AG04449 (cell line): ENCODE results near the gene DAG1.

Source experiments
- CTCF ChIA-PET: fragments of 350-600 bp; formaldehyde crosslinking; extraction: SDS; loops from one replicate; lab custom pipeline; 2021; ENCODE audit warnings: antibody characterized with exemption; lab: Yijun Ruan, JAX
- POLR2A ChIA-PET: fragments of 400-600, 350-600 bp; formaldehyde crosslinking; extraction: SDS; loops from one replicate; lab custom pipeline; 2020; ENCODE audit warnings: antibody characterized with exemption, inconsistent platforms; lab: Yijun Ruan, JAX
- DNase-seq: peaks from one replicate; pipeline ENCODE4 v3.0.0-alpha.2; 2010; ENCODE audit warnings: low read depth, low spot score
- H3K4me3 ChIP-seq: 2 replicates; pipeline ENCODE4 v1.5.1; 2011; ENCODE audit warnings: low read depth, mild to moderate bottlenecking, control low read depth, low read length
- CTCF ChIP-seq: IDR thresholded peaks from one replicate; pipeline ENCODE4 v1.5.1; 2011; ENCODE audit warnings: mild to moderate bottlenecking, moderate library complexity, low read length, control low read depth, inconsistent platforms; ENCODE audit not compliant: insufficient read depth; ENCODE audit errors: missing control alignments

DAG1 gene

GRCh38 chr3:49536875-49537533, 66.9 kb downstream of the DAG1 start:
- no peak overlapping the region for H3K4me3 ChIP-seq
- ChIA-PET CTCF (interaction anchor here (0.6 to 13.0 kb wide), 12 partner anchors 12 to 534 kb away, joined by 3 to 441 read pairs (median 4); partner anchors contain the start of gene BSN), POLR2A (no interaction called here)
- no peak for DNase-seq
- TF ChIP-seq CTCF = no peak

GRCh38 chr3:49539659-49540560, 69.8 kb downstream of the DAG1 start:
- ChIA-PET POLR2A (interaction anchor here (0.9 to 1.6 kb wide), 7 partner anchors 12 to 133 kb away, joined by 3 to 8 read pairs (median 5); no protein-coding TSS in a partner anchor), CTCF (interaction anchor here (0.6 to 13.0 kb wide), 50 partner anchors 12 to 368 kb away, joined by 3 to 441 read pairs (median 5); partner anchors contain the start of genes BSN, CDHR4, DAG1 and INKA1)
- TF ChIP-seq CTCF = peak; percentile 88
- peak; percentile 49 for DNase-seq
- H3K4me3 ChIP-seq = peak overlapping the region; percentile 60

DNA sequence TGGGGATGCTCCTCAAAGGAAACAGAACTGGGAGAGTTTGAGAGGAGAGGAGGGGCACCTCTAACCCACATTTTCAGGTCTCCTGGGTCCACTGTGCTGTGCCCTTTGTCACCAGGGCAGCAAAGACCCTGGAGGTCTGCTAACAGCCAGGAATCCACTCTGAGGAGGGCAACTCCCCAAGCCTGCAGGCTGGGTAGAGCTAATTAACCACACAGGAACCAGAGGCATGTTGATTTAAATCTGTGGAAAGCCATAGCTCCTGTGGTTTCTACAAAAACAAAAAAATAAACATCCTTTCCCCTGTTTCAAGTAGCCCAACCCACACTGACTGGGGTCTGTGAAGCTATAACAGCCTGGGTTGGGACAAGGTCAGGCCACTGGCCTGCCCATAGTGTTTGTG, 82.0 kb downstream of the DAG1 start:
- no peak for TF ChIP-seq CTCF
- ChIA-PET CTCF (interaction anchor here (5.7 to 9.2 kb wide), 2 partner anchors 13 to 120 kb away, joined by 34 to 87 read pairs; no protein-coding TSS in a partner anchor), POLR2A (interaction anchor here (1.9 kb wide), 1 partner anchor 12 kb away, joined by 4 read pairs; no protein-coding TSS in a partner anchor)
- no peak for DNase-seq
- no peak overlapping the region for H3K4me3 ChIP-seq

GRCh38 chr3:49553324-49553691, 83.2 kb downstream of the DAG1 start:
- no peak for DNase-seq
- ChIA-PET POLR2A (interaction anchor here (0.9 kb wide), 1 partner anchor 14 kb away, joined by 3 read pairs; no protein-coding TSS in a partner anchor), CTCF (interaction anchor here (1.2 to 9.2 kb wide), 4 partner anchors 9 to 119 kb away, joined by 3 to 87 read pairs (median 20); no protein-coding TSS in a partner anchor)
- TF ChIP-seq CTCF = no peak
- H3K4me3 ChIP-seq = peak overlapping the region; percentile 77

- POLR2A ChIA-PET = interaction anchor here (0.9 kb wide), 1 partner anchor 14 kb away, joined by 3 read pairs; no protein-coding TSS in a partner anchor
- CTCF ChIA-PET = interaction anchor here (1.0 to 9.2 kb wide), 6 partner anchors 10 to 118 kb away, joined by 3 to 87 read pairs (median 4); no protein-coding TSS in a partner anchor
- H3K4me3 ChIP-seq = peak within 1 kb of the TSS; percentile 77
- DNase-seq = peak; percentile 9
- no peak for TF ChIP-seq CTCF
Measured at GRCh38 chr3:49553692-49554632, 83.9 kb downstream of the DAG1 start, which contains the start of gene BSN. Gene BSN, plus strand, starts transcription at chr3:49554477. Its CDS starts 126 bp downstream, at chr3:49554603.
